A673 (cell line): ENCODE data around the gene FOXN1. TPM values are rescaled to one million over a fixed set of nuclear protein-coding genes. Genes with fewer than 3 reads are reported as not detected.

Experiments
- BruUV-seq: library from RNA; stranded (reverse); fragments of 400-500 nt; replicated peaks from 2 replicates; lab custom pipeline; 2021; lab: Mats Ljungman, UMichigan
- CTCF ChIA-PET: fragments of 300-600 bp; sonication (Branson Sonifier 250); formaldehyde crosslinking; loops from one replicate; lab custom pipeline; 2022; ENCODE audit warnings: antibody characterized with exemption; lab: Charles Lee
- POLR2A ChIA-PET: fragments of 300-600 bp; sonication (Branson Sonifier 250); formaldehyde crosslinking; loops from one replicate; lab custom pipeline; 2022; ENCODE audit warnings: antibody characterized with exemption; ENCODE audit not compliant: low non-redundant PET; lab: Charles Lee
- DNase-seq: peaks from one replicate; pipeline ENCODE4 v3.0.0-alpha.2; 2015; ENCODE audit warnings: low spot score
- H3K27ac ChIP-seq: fragments of 200-600 bp; sonication (generic); 2 replicates; pipeline ENCODE4 v1.5.1; 2016; ENCODE audit warnings: mixed run types, low read depth, mild to moderate bottlenecking, mixed read lengths, antibody characterized with exemption, low read length; ENCODE audit not compliant: poor library complexity, severe bottlenecking
- H3K27me3 ChIP-seq: fragments of 200-600 bp; sonication (generic); replicated peaks from 2 replicates; pipeline ENCODE4 v1.6.1; 2017; ENCODE audit warnings: mixed run types, low read depth, mild to moderate bottlenecking, mixed read lengths, antibody characterized with exemption, low read length; ENCODE audit not compliant: insufficient read depth, poor library complexity
- H3K36me3 ChIP-seq: fragments of 200-600 bp; sonication (generic); 2 replicates; pipeline ENCODE4 v1.6.1; 2016; ENCODE audit warnings: mixed run types, mild to moderate bottlenecking, mixed read lengths, antibody characterized with exemption, low read length; ENCODE audit not compliant: insufficient read depth, poor library complexity, severe bottlenecking
- H3K4me1 ChIP-seq: fragments of 200-600 bp; sonication (generic); 2 replicates; pipeline ENCODE4 v1.6.1; 2017; ENCODE audit warnings: mixed run types, mild to moderate bottlenecking, mixed read lengths, antibody characterized with exemption, low read length; ENCODE audit not compliant: insufficient read depth, poor library complexity, severe bottlenecking
- H3K4me3 ChIP-seq: fragments of 200-600 bp; sonication (generic); 2 replicates; pipeline ENCODE4 v1.5.1; 2016; ENCODE audit warnings: low read depth, mixed run types, mild to moderate bottlenecking, mixed read lengths, low read length; ENCODE audit not compliant: poor library complexity, severe bottlenecking
- H3K9me3 ChIP-seq: fragments of 200-600 bp; sonication (generic); 2 replicates; pipeline ENCODE4 v1.6.1; 2016; ENCODE audit warnings: mixed run types, low read depth, mild to moderate bottlenecking, mixed read lengths, antibody characterized with exemption, low read length; ENCODE audit not compliant: poor library complexity, severe bottlenecking
- CTCF ChIP-seq: fragments of 300-800, 200-600 bp; sonication (generic); conservative IDR thresholded peaks from 2 replicates; pipeline ENCODE4 v1.5.1; 2017; ENCODE audit warnings: low read depth, mild to moderate bottlenecking, antibody characterized with exemption, low read length, moderate library complexity, mixed read lengths
- EZH2 ChIP-seq: fragments of 200-600 bp; sonication (generic); IDR thresholded peaks from 2 replicates; pipeline ENCODE4 v1.6.1; 2017; ENCODE audit warnings: borderline replicate concordance, low read depth, mild to moderate bottlenecking, mixed read lengths, antibody characterized with exemption, low read length; ENCODE audit not compliant: poor library complexity, severe bottlenecking
- intact Hi-C: fragments of 100-400 bp; cut with micrococcal nuclease; formaldehyde crosslinking; loops from one replicate; pipeline ENCODE4 v1.10.0; 2022; ENCODE audit not compliant: unreplicated experiment
- total RNA-seq: library from RNA; stranded (reverse); gene quantifications from 2 replicates; pipeline ENCODE4 v1.2.3, GENCODE V29; 2021

Gene FOXN1
- total RNA-seq, 1 experiment from 2014 or later, result not detected

DNA sequence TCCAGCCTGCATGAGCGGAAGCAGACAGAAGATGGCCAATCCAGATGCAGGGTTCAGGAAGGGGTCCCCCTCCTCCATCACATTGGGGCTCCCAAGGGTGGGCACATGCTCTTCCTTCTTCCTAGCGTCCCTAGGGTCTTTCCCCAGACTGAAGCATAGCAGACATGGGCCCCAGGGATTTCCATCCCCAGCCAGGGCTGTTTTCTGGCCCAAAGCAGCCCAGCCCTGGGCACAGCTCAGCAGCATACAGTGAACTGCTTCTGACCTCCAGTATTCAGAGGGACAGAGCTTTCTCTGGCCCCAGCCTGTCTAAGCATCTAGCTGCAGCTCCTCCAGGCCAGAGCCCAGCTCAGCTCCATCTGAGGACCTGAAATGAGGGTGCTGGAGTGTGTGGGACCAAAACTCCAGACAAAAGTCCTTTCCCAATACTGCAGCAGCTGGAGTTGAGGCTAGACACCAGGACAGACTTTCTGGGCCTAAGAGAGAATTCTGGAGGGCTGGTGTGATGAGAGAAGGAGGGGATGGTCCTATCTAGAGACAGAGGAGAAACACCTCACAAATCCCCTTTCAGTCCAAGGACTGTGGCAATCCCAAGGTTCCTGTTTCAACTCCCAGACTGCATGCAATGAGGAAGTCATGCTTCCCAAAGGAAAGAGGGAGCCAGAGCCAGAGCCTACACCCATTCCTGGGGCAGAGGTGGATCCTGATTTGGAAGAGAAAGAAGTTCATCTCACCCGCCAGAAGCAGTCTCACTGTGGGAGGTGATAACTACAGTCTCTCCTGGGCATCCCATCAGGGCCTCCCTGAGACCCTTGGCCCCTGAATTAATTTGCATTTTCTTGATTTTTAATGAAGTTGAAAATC lies 4.5 kb upstream of the FOXN1 start:
- no peaks in the 10 kb centered on the region for H3K9me3 ChIP-seq
- BruUV-seq, result no TSS peak
- no peak overlapping the region for H3K4me3 ChIP-seq
- CTCF ChIA-PET, result interaction anchor here (0.6 kb wide), 1 partner anchor 368 kb away, joined by 3 read pairs; no protein-coding TSS in a partner anchor
- no peak for TF ChIP-seq CTCF
- no peak for TF ChIP-seq EZH2
- POLR2A ChIA-PET, result no interaction called here
- peaks cover 5% of the 10 kb centered on the region for H3K27me3 ChIP-seq
- no peaks in the 10 kb centered on the region for H3K4me1 ChIP-seq
- no peak overlapping the region for H3K27ac ChIP-seq
- intact Hi-C loops, result no loop called here
- DNase-seq, result no peak
- H3K36me3 ChIP-seq, result no peaks in the 10 kb centered on the region

DNA sequence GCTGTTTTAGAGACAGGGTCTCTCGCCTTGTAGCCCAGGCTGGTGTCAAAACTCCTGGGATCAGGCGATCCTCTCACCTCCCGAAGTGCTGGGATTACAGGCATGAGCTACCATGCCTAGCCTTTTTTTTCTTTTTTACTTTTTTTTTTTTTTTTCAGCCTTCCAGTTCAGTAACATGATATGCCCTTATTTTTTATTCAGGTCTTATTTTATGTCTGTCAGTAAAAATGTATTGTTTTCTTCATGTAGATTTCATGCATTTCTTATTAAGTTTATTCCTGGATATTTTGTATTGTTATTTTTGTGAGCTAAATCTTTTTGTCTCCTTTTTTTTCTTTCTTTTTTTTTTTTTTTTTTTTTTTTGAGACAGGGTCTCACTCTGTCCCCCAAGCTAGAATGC lies 2.7 kb upstream of the FOXN1 start:
- CTCF ChIA-PET, result no interaction called here
- POLR2A ChIA-PET, result no interaction called here

DNA sequence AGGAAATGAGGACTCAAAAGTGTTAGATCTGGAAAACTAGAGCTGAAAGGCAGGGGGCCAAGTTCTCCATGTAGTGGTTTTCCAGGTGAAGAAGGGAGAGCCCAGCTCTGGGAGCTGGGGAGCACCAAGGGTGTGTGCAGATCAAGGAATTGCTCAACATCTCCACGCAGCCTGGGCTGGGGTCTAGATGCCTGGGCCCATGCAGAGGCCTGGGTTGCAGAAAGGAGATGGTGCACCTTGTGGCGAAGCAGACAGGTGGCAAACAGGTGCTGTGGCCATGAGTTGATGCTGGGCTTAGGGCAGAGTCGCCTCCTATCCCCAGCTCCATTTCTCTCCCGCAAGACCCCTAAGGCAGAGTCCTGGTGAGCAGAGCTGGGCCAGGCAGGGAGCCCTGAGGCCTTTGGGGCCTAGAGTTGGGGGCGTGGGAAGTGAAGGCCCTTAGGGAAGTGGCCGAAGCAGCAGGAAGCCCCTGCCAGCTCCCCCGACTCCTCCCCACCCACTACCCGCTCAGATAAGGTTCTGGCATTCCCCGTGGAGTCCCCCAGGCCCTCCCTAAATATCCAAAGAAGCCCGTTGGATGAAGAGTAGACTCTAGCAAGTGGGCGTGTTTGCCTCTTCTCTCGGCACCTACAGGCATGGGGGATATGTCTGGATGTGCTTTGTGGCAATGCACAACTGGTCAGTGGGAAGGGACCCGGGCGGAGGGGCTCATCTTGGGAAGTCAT lies 777 bp downstream of the FOXN1 start:
- Histone ChIP-seq H3K36me3 (no peaks in the 10 kb centered on the region), H3K4me1 (no peaks in the 10 kb centered on the region), H3K9me3 (no peaks in the 10 kb centered on the region), H3K27ac (no peak overlapping the region), H3K4me3 (no peak overlapping the region), H3K27me3 (peaks cover 18% of the 10 kb centered on the region)
- POLR2A ChIA-PET, result no interaction called here
- no TSS peak for BruUV-seq
- intact Hi-C loops, result no loop called here
- no peak for TF ChIP-seq EZH2
- TF ChIP-seq CTCF, result no peak
- CTCF ChIA-PET, result no interaction called here
- no peak for DNase-seq

More for the DNA sequence above, 2.7 kb upstream of the FOXN1 start:
- H3K4me3 ChIP-seq, result no peak overlapping the region
- no TSS peak for BruUV-seq
- no peaks in the 10 kb centered on the region for H3K36me3 ChIP-seq
- no peaks in the 10 kb centered on the region for H3K4me1 ChIP-seq
- H3K27ac ChIP-seq, result no peak overlapping the region
- TF ChIP-seq CTCF (no peak), EZH2 (no peak)
- DNase-seq, result no peak
- intact Hi-C loops, result no loop called here
- no peaks in the 10 kb centered on the region for H3K9me3 ChIP-seq
- peaks cover 11% of the 10 kb centered on the region for H3K27me3 ChIP-seq
